Testis (tissue), 2 donors: ENCODE data around the gene IL1F10.

ENCODE experiments used
- POLR2A ChIP-seq: fragments of 450-650 bp; IDR thresholded peaks from one replicate; pipeline ENCODE4 v1.6.1; 2017; ENCODE audit warnings: antibody characterized with exemption, mild to moderate bottlenecking, moderate library complexity
- TF ChIP-seq, protein P1 (sequence below), 3 experiments: fragments of 450-650 bp in 2 of 3; fragments of 200-600 bp in 1 of 3; sonication (generic) in 1 of 3; IDR thresholded peaks; one replicate each; pipeline ENCODE4 v1.5.1; 2016 to 2019; ENCODE audit warnings: antibody characterized with exemption in 3 of 3, mild to moderate bottlenecking in 2 of 3, moderate library complexity in 1 of 3

- TF ChIP-seq POLR2A: no peak
- TF ChIP-seq, protein P1, sequence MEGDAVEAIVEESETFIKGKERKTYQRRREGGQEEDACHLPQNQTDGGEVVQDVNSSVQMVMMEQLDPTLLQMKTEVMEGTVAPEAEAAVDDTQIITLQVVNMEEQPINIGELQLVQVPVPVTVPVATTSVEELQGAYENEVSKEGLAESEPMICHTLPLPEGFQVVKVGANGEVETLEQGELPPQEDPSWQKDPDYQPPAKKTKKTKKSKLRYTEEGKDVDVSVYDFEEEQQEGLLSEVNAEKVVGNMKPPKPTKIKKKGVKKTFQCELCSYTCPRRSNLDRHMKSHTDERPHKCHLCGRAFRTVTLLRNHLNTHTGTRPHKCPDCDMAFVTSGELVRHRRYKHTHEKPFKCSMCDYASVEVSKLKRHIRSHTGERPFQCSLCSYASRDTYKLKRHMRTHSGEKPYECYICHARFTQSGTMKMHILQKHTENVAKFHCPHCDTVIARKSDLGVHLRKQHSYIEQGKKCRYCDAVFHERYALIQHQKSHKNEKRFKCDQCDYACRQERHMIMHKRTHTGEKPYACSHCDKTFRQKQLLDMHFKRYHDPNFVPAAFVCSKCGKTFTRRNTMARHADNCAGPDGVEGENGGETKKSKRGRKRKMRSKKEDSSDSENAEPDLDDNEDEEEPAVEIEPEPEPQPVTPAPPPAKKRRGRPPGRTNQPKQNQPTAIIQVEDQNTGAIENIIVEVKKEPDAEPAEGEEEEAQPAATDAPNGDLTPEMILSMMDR (IDR thresholded peaks at IDR 0.05): no peak
Observed at GRCh38 chr2:113046465-113046864, 21.3 kb upstream of the IL1F10 start.
